GM19099 (cell line): ENCODE results near the gene MC1R.

Experiments used
- POLR2A ChIP-seq: IDR thresholded peaks from 3 replicates; pipeline ENCODE4 v1.6.1; 2011; ENCODE audit warnings: low read depth; ENCODE audit not compliant: insufficient read length; ENCODE audit errors: extremely low read depth

MC1R gene

DNA sequence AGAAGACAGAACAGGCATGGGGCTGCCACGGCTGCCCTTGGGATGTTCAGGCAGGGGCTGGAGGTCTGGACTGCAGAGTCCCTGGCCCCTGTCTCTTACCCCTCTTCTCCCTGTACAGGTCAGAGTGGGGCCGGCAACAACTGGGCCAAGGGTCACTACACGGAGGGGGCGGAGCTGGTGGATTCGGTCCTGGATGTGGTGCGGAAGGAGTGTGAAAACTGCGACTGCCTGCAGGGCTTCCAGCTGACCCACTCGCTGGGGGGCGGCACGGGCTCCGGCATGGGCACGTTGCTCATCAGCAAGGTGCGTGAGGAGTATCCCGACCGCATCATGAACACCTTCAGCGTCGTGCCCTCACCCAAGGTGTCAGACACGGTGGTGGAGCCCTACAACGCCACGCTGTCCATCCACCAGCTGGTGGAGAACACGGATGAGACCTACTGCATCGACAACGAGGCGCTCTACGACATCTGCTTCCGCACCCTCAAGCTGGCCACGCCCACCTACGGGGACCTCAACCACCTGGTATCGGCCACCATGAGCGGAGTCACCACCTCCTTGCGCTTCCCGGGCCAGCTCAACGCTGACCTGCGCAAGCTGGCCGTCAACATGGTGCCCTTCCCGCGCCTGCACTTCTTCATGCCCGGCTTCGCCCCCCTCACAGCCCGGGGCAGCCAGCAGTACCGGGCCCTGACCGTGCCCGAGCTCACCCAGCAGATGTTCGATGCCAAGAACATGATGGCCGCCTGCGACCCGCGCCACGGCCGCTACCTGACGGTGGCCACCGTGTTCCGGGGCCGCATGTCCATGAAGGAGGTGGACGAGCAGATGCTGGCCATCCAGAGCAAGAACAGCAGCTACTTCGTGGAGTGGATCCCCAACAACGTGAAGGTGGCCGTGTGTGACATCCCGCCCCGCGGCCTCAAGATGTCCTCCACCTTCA is 16.2 kb downstream of the MC1R start:
- no peak for TF ChIP-seq POLR2A

DNA sequence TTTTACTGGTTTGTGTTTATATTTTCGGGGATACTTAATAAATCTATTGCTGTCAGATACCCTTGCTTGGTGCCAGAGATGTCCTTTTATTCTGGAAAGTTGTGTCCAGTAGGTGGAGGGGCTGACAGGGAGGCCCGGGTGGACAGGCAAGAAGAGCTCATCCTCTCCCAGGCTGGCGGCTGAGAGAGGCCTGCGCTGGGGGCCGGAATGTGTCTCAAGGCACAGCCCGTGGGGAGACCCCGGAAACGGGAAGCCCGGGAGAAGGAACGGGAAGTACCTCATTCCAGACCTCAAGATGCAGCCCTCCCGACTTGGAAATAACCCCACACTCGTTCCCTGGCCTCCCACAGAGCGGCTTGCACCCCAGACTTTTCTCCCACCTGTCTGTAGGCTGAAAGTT is 17.4 kb downstream of the MC1R start:
- no peak for TF ChIP-seq POLR2A

DNA sequence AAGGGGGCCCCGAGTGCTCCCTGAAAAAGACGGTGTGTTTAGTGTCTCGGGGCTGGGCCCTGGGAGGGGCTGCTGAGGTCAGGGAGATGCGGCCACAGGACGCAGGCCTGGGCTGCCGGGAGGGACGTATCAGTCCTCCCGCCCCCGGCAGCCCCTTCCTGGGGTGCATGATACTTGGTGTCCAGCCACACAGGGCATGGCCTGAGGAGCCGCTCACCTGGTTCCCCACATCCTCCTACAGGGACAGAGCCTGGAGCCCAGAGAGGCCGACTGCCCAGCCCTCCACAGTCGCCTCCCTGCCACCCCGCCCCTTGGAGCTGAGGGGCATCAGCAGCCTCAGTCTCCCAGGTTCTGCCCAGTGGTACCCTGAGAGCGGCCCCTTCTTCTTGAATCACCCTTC is 17.8 kb downstream of the MC1R start:
- no peak for TF ChIP-seq POLR2A

DNA sequence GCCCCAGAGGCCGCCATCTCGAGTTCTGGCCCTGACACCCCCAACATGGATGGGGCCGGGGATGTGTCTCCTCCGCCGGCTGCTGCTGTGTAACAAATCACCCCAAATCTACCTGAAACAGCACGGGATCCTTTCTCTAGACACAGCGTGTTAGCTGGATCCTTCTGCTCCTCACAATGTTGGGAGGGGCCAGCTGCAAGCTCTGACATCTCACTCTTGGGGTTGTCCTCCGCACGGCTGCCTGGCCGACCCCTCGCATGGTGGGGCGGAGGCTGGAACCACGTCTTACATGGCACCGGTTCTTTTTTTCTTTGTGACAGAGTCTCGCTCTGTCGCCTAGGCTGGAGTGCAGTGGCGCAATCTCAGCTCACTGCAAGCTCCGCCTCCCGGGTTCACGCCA is 18.3 kb downstream of the MC1R start:
- no peak for TF ChIP-seq POLR2A

DNA sequence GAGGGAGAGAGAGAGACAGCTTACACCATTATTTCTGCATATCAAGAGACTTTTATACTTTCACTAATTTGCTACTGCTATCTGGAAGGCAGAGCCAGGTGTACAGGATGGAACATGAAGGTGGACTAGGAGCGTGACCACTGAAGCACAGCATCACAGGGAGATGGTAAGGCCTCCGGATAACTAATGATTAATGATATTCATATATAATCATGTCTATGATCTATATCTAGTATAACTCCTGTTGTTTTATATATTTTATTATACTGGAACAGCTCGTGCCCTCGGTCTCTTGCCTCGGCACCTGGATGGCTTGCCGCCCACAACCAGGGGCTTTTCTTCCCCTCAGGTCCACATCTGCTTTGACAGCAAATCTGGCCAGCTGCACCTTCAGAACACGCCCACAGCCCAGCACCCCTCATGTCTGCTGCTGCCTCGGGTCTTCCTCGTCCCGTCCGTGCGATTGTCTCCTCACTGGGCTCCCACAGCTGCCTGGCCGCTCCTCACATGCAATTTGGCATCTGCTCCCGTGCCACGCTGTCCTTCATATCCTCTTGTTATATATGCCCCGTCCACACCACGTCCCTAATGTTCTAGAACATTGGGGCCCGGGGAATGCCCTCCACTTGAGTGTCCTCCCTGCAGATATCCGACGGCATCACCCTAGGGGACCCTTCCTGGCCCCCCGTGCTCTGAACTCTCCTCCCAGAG is 19.7 kb downstream of the MC1R start:
- no peak for TF ChIP-seq POLR2A

DNA sequence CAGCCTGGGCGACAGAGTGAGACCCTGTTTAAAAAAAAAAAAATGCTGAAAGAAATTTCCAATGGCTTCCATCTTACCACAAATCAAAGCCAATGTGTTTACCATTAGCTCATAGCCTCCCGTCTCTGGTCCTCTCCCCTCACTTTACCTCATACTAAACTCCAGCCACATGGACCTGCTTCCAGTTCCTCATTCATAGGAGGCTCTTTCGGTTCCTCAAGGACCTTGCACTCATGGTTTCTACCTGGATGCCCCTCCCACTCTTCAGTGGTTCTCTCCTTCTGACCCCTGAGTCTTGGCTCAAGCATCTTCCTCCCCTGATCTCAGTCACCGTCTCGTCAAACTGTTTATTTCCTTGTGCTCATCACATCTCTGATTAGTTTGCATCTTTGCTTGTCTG is 26.1 kb downstream of the MC1R start:
- TF ChIP-seq POLR2A = no peak

DNA sequence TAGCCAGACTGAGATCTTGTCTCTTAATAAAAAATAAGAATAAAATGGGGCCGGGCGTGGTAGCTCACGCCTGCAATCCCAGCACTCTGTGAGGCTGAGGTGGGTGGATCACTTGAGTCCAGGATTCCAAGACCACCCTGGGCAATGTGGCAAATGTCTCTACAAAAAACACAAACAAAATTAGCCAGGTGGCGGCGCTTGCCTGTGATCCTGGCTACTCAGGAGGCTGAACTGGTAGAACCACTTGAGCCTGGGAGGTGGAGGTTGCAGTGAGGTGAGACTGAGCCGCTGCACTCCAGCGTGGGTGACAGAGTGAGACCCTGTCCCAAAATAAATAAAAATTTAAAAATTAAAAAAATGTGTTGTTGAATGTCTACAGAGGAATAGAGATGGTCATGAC is 27.0 kb downstream of the MC1R start:
- TF ChIP-seq POLR2A = no peak

DNA sequence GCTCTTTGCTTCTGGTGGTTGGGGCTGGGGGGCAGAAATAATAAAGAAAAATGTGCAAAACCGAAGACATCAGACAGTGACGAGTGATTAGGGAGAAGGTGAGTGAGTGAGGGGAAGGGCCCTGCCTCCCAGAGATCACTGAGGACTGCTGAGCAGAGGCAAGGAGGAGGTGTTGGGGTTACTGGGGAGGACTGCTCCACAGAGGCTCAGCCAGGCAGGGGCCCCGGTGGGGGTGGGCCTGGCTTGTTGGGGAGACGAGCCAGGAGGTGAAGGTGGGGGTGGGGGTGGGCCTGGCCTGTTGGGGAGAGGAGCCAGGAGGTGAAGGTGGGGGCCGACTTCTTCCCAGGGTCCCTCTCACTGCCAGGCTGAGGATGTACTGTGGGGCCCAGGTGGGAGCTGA is 27.9 kb downstream of the MC1R start:
- no peak for TF ChIP-seq POLR2A

DNA sequence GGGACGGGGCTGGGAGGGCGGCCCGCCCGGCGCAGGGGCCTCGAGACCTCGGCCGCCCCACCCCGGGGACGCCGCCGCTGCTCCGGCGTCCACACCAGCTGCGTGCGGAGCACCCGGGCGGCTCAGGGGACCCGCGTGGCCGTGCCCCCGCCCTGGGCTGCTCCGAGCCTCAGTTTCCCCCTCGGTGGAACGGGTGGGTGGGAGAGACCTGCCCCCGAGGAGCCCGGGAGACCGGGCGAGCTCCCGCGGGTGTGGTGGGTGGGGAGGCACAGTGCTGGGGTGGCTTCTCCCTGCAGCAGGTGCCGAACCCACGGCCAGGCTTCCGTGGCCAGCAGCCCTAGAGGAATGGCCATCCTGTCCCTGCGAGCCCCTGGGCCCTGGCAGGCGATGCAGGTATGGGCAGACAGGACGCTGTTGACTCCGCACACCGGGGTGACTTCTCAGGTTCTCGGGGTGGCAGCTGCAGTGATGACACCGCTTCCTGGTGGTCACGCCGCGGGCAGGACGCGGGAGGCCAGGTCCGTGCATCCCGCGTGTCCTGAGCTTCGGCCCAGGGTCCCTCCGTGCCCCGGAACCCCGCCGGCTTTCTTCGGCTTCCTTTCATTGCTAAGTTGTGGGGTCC is 30.6 kb downstream of the MC1R start:
- no peak for TF ChIP-seq POLR2A

DNA sequence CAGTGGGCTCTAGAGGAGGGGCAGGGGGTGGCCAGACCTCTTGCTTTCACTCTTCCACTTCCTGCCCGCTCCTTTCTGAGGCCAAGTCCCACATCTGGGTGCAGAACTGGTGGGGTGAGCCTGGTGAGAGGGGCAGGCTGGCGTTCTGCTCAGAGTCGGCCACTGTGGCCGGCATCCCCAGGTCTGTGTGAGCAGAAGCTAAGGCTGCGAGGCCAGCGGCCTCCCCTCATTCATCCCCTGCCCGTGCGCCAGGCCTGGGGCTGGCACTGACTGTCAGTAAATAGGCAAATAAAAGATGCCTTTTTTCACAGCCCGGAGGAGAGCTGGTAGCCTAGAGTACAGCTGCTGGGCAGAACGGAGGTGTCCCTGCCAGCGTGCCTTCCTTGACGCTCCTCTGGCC is 31.1 kb downstream of the MC1R start:
- no peak for TF ChIP-seq POLR2A

DNA sequence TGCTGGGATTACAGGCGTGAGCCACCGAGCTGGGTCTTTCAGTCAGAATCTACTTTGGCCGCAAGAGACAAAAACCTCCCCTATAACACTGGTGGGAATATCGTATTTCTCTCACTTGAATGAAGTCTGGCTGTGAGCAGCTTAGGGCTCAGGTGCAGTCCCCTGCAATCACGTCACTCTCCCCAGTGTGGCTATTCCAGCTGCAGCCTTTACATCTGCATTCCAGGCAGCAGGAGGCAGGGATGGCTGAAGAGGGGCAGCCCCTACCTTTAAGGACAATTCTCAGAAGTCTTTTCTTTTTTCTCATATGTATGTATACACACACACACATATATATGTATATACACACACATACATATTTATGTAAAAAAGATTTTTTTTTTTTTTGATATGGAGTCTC is 32.8 kb downstream of the MC1R start:
- no peak for TF ChIP-seq POLR2A

DNA sequence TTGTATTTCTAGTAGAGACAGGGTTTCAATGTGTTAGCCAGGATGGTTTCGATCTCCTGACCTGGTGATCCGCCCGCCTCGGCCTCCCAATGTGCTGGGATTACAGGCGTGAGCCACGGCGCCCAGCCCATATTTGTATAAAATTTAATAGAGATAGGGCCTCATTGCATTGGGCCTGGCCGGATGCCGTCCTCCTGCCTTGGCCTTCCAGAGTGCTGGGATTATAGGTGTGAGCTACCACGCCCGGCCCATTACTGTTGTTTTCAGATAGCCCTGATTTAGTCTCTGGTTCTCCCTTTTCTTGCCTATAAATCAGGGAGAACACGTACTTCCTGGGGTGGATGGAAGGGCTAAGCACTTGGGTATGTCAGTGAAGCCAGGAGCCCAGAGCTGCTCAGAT is 33.4 kb downstream of the MC1R start:
- no peak for TF ChIP-seq POLR2A

DNA sequence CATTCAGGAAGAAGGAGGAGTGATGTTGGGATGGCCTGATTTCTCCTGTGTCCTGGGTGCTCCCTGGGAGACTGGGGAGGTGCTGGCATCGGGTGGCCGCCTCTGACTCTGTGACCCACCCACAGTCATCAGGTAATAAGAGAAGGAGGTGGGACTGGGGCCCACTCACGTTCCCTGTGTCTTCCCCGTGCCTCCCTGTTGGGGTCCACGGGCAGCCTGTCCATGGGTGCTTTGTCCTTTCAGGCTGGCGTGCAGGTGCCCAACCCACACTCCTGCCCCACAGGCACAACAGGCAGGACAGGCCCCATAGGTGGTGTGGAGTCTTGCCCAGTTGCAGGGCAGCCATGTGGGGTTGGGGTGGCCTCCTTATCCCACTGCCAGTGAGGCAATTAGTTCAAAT is 33.9 kb downstream of the MC1R start:
- TF ChIP-seq POLR2A = no peak

DNA sequence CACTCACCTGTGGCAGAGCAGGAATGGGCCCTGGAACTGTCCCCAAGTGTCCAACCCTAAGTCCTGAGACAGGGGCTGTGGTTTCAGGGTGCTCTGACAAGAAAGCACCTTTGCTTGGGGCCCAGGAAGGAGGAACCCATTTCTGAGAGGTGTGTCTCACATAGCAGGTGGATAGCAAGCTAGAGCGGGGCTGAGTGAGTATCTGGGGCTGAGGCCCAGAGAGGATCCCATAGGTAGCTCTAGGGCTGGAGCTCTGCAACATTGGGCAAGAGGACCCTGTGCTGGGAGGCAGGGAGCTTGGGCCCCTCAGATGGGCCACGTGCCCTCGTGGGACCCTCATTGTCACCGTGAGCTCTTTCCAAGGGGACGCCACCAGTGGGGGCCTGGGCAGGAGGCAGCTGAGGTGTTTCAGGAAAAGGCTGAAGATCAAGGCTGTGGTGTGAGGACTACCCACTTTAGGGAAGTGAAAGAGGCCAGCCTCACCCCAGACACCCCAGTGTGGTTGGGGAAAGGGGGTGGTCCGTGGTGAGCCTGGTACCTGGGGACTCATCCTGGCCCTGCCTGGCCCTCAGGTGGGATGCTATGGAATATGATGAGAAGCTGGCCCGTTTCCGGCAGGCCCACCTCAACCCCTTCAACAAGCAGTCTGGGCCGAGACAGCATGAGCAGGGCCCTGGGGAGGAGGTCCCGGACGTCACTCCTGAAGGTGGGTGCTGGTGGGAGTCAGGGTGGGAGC is 35.2 kb downstream of the MC1R start:
- no peak for TF ChIP-seq POLR2A

DNA sequence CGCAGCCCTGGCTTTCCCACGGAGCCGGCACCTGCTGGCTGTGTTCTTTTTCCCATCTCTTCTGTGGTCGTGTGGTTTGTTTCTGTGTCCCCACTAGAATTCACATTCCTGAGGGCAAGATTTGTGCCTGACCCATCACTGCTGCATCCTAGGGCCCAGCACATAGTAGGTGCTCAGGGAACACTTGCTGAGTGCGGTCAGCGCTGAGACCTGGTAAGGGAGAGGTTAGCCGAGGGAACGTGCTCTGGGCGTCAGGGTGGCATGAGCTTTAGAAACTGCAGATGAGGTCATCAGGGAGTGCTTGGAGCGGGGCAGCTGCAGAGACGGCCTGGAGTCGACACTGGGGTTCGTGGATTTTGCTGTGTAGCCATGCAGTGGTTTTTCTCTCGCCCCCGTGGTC is 35.8 kb downstream of the MC1R start:
- TF ChIP-seq POLR2A = no peak
